T-helper 9 cell (primary cell): ENCODE data around the gene BDH1.
"Not testable (repeated sequence)": the region's sequence is repeated elsewhere in the genome, so short reads cannot be mapped to it uniquely, and the experiment has no call there.

ENCODE experiments used
- DNase-seq: peaks from one replicate; pipeline ENCODE4 v3.0.0-alpha.2; 2020

BDH1 gene

GRCh38 chr3:197577366-197578074 lies 21.8 kb upstream of the BDH1 start:
- no peak for DNase-seq

- DNase-seq: no peak
Measured at GRCh38 chr3:197576838-197577237, 21.1 kb upstream of the BDH1 start.

GRCh38 chr3:197575362-197575761 lies 19.6 kb upstream of the BDH1 start:
- no peak for DNase-seq

GRCh38 chr3:197574396-197574991 lies 18.7 kb upstream of the BDH1 start:
- not testable (repeated sequence) for DNase-seq

- DNase-seq: no peak
Measured at GRCh38 chr3:197573048-197573767, 17.4 kb upstream of the BDH1 start.

- not testable (repeated sequence) for DNase-seq
Measured at GRCh38 chr3:197571880-197572172, 16.1 kb upstream of the BDH1 start.

GRCh38 chr3:197571074-197571879 lies 15.5 kb upstream of the BDH1 start:
- not testable (repeated sequence) for DNase-seq

GRCh38 chr3:197569433-197569832 lies 13.7 kb upstream of the BDH1 start:
- DNase-seq: not testable (repeated sequence)

GRCh38 chr3:197567904-197568681 lies 12.3 kb upstream of the BDH1 start:
- no peak for DNase-seq

GRCh38 chr3:197566155-197566554 lies 10.4 kb upstream of the BDH1 start:
- not testable (repeated sequence) for DNase-seq

GRCh38 chr3:197564097-197564843 lies 8.5 kb upstream of the BDH1 start:
- no peak for DNase-seq

GRCh38 chr3:197562398-197563251 lies 6.9 kb upstream of the BDH1 start:
- no peak for DNase-seq

GRCh38 chr3:197561926-197562325 lies 6.2 kb upstream of the BDH1 start:
- DNase-seq: no peak

GRCh38 chr3:197559651-197560050 lies 3.9 kb upstream of the BDH1 start:
- no peak for DNase-seq

- peak; percentile 76 for DNase-seq
Measured at GRCh38 chr3:197554562-197555280, 1.0 kb downstream of the BDH1 start.

GRCh38 chr3:197554196-197554561 lies 1.6 kb downstream of the BDH1 start:
- no peak for DNase-seq

GRCh38 chr3:197552198-197552597 lies 3.6 kb downstream of the BDH1 start:
- DNase-seq: no peak

- no peak for DNase-seq
Measured at GRCh38 chr3:197550489-197550888, 5.3 kb downstream of the BDH1 start.

- DNase-seq: no peak
Measured at GRCh38 chr3:197549261-197549885, 6.4 kb downstream of the BDH1 start.
